T-helper 1 cell (primary cell): ENCODE results near the gene MPIG6B.
A peak's percentile ranks its signal among the peaks of the same experiment; 100 is the strongest.

Experiments used
- DNase-seq, 5 donors: peaks; one replicate each; pipeline ENCODE4 v3.0.0-alpha.2; 2012 to 2020

Gene MPIG6B

DNA sequence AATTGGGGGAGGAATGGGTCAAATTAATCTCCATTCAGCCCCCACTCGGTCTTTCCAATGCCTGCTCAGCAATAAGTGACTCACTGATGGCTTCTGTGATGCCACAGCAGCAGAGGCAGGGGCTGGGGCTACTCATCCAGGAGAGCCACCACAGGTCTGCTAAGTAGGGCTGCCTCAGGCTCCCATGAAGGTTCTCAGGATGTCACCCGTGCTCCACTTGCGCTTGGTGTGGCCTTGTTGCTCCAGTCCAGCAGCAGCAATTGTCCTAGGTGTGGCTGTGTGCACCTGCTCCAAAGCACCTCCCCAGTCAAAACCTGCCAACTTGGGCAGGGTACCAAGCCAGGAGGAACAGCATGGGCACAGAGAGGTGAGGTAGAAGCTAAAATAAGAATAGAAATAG lies 1.0 kb upstream of the MPIG6B start:
- no peak for DNase-seq

DNA sequence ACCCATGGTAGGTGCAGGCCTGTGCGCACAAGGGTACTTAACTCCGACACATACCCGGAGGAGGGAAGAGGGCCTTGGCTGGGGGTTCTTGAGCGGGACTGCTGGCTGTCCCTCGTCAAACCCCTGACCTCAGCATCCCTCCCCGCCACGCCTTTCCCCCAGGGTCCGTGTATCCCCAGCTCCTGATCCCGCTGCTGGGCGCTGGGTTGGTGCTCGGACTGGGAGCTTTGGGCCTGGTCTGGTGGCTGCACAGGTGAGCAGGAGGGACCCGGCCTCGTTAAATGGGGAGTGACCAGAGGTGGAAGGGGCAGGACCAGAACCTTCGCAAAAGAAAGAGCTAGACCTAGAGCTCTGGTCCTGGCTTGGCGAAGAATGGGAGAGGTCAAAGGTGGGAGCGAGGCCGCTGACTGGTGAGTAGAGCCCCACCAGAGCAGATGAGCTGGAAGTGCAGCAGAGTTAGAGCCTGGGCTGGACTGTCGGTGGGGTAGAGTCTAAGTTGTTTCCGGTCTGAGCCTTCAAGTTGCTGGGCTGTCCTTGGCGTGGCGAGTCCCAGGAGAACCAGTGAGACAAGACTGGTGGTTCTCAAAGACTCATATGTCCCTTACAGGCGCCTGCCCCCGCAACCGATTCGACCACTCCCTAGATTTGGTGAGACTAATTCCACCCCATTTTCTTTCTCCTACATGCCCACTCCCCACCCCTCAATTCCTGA lies 963 bp downstream of the MPIG6B start:
- no peak for DNase-seq

DNA sequence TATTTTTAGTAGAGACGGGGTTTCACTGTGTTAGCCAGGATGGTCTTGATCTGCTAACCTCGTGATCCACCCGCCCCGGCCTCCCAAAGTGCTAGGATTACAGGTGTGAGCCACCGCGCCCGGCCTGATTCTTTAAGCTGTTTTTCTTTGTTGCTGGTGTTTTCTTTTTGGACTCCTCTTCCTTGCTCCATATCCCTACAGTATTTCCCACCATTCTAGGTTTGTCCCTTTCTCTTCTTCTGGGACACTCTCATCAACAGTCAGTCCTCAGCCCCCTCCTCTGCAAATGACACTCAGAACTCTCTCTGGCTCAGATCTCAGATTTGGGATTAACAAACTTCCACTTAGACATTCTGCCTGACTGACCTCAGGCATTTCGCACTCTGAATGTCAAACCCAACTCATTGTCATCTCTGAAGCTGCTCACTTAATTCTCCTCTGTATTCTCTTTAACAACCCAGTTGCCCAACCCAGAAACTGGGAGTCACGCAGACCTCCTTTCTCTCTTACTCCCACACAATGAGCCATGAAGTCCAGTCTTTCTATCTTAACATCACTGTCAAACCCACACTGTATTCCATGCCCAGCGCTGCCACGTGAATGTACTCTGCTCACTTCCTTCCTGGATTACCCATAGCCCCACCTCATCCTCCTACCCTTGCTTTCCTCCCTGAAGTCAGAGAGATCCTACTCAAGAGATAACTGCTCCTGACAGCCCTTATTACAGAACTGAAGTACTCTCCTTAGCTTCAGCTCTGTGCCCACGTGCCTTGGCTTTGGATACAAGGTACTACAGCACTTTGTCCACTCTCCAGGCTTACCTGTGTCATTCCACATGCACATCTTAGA lies 2.6 kb downstream of the MPIG6B start:
- no peak for DNase-seq

DNA sequence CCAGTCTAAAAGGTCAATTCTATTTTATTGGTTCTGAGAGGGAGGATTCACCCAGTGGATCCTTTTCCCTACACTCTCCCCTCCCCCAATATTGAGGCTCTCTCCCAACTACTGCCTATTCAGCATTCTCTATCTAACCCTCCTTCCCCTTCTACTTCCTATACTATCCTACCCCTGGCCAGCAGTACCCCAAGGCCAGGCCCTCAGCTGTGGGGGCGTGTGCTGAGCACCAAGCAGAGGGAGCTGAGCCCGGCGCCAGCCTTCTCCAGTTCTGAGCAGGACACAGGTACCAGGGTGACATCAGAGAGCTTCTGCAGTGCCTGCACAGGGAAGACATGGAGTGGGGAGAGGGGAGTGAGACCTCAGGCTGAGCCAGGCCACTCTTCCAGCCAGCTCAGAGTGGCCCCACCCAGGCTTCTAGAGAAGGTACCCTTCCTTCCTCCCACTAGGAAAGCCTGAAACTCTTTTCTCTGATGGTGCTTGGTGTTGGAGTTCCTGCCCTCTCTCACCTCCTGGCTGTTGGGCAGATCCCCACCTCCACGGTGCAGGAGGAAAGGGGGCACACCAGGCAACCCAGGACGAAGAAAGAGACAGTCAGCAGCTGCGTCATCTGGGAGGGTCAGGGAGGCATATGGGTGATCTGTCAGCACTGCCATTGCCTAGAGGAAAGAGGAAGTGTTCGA lies 4.0 kb downstream of the MPIG6B start:
- DNase-seq, result peak in 1 of 5 donors; percentile 56

DNA sequence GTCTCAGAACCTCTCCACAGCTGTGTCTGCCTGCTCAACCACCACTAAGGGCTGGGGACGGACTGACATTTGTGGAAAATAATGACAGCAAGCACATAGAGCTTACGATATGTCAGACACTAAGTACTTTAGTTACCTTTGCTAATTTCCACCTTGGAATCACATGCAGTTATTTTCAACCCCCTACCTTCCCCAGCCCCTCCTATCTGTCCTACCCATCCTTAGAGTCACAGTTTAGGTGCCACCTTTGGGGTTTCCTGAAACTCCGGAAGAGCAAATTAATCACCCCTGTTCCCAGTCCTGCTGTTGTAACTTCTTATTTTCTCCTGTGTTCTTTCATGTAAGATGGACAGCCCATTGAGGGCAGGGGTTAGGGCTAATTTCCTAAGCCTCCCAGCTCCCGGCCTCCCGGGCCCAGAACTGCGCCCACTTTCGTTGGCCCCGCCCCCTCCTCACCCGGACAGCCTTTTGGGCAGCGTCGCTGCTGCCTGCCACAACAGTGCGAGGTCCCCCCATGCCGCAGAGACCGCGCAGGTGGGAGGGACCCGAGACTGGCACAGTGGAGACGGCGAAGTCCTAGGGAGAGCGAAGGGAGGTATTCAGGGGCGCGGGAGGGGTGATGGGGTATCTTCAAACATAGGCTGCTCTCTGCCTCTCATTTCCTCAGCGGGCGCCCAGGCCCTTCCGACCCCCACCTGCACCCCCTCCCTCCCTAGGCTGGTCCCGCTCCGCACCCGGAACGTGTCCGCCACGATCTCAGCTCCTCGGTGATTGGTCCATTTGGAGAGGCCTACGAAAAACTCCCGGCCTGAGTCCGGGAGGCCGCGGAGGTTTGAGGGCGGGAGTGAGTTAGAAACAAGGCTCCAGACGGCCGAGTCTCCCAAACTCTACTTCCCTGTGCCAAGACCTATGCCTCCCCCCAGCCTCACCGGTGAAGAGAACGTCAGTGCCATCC lies 4.8 kb downstream of the MPIG6B start:
- no peak for DNase-seq

DNA sequence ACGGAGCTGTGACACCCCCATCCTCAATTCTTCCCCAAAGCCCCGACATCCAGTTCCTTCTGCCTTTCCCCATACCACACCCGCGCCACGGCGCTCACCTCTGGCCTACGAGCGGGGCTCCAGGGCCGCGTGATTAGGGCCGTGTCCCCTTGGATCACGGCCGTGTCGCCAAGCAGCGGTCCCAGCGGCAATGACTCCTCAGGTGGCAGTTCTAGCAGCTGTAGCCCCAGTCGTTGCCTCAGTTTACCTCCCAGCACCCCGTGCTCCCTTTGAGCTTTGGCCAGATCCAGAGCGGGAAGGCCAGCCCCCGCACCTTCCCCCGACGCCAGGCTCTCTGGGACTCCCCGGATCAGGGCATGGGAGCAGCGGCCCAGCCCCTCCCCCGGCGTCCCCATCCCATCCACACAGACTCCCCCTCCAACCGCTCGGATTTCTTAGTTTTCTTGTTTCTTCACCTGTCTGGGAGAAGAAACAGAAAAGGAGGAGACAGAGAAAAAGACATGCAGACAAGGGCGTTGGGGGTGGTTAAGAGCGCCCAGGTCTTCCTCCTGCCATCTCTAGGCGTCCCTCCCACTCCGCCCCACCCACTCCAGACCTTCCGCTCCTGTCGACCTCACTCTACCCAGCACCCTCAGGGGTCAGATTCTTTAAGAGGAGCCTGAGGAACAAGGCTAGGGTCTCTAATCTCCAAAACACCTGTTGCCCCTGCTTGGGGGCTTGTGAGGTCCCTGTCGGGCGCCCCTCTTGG lies 5.8 kb downstream of the MPIG6B start, which contains the start of gene DDAH2:
Gene DDAH2 (minus strand): TSS at position 533 of the 748 bp plus-strand sequence. CDS start 138 bp downstream, at position 395.
- no peak for DNase-seq

DNA sequence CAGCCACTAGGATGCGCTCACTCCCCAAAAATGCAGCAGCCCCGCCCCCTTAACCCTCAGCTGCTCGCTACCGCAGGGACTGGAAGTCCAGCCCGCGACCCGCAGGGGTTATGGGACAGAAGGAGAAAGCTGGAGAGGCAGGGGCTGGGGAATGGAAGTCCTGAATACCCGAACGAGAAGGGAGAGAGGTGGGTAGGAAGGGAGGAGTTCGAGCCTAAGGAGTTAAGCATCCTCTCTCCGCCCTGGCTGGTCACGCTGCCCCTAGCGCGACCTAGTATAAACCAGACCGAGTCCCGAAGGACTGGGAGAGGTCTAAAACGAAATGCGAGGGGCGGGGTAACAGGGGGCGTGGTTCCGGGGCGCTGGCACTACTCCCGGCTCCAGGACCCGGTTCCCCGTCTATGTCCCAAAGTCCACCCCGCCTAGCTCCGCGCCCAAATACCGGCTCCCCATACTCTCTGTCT lies 6.4 kb downstream of the MPIG6B start:
- peak; percentile 64 to 86 (median 71) for DNase-seq

DNA sequence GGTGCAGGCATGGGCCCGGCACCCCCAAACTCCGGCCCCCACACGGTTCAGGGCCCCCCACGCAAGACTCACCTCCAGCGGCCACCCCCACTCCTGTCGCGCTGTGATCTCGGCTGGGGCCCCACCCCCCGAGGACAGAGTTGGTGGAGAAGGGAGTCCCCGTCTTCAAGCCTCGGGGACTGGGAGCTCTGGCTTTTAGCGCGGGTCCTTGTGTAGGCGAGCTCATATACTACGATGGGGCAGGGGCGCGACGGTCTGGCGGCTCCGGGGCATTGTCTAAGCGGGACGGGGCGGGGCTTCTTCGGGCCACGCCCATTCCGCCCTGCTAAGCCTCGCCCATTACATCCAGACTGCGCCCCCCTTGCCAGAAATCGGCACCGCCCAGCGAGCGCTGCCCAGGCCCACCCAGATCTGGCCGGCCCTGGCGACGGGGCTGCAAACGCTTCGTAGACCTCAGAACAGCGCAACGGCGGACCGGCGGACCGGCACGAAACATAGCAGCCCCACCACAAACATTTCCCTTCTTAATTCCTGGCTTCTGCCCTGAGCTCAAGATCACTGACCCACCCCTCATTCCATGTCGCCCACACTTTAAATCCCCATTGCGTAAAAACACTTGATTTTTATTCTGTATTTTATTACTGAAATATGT lies 6.9 kb downstream of the MPIG6B start:
- peak; percentile 47 to 70 (median 49) for DNase-seq

DNA sequence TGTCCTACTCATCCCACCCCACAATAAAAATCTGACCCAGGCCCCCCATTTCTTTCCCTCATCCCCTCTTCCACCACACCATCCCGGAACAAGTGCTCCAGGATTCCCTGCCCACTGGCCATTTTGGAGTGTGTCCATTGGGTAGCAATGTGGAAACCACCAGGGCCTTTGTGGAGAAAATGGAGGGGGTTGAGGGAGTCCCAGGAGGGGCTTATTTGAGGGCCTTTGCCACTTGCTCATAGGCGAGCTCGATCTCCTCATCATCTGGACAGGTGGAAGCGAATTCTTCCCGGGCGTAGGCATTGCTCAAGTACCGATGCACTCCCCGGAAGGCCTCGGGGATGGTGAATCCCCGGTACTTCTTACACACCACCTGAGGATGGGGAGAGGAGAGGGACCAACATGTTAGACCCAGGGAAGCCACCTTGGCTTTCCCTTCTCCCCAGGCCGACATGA lies 7.5 kb downstream of the MPIG6B start:
- DNase-seq, result no peak

DNA sequence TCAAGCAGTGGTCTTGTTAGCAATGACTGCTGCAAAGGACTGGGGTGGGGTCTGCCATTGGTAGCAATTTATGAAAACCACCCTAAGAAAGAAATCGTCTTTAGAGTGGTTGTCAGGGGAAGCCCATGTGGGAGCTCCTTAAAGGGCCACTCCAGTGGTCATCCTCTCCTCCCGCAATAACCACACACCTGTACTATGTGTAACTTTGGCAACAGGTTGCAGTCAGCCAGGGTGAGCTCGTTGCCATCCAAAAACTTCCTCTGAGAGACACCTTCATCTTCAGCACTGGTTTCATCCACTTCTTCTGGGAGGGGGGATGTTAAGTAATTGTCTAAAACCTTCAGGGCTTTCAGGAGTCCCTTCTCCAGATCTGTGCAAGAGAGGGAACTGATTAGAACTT lies 8.9 kb downstream of the MPIG6B start:
- no peak for DNase-seq

DNA sequence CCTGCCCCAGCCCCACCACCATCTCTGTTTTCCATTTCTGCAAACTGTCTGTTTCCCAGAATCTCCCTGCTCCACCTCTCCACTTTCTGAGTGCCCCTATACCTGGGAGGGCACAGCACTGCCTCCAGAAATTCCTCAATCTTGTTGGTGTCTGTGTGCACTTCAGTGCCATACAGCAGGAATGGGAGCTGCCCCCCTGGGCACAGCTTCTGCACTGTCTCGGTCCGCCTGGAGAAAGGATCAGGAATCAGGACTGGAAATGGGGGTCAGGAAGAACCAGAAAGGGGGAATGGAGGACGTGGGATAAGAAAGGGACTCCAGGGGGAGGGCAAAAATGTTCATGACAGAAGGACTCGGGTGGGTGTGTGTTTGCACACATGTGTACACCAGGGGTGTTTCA lies 10.6 kb downstream of the MPIG6B start:
- no peak for DNase-seq

DNA sequence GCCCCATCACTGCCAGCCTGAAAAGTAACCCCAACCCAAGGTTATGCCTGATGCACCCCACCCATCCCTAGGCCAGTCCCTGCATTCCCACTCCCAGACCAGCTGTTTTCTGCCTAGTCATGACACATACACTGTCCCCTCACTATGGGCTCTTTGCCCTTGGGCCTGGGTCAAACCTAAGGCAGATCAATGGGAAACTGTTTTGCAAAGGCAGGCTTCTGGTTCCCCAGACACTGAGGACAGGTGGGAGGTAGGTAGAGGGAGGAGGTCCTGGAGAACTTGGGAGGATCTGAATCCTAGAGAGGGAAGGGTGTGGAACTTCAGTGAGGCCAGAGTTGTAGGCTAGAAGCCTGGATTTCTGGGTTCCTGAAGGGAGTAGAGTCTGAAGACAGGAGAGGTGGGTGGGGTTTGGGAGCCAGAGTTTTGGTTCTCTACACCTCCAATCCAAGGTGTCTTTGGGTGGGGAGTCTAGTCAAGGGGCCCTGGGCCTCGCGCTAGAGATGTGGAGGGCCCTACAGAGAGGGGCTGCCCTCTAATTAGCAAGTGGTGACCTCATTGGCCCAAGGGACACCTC lies 11.2 kb downstream of the MPIG6B start:
- peak in 1 of 5 donors; percentile 42 for DNase-seq

DNA sequence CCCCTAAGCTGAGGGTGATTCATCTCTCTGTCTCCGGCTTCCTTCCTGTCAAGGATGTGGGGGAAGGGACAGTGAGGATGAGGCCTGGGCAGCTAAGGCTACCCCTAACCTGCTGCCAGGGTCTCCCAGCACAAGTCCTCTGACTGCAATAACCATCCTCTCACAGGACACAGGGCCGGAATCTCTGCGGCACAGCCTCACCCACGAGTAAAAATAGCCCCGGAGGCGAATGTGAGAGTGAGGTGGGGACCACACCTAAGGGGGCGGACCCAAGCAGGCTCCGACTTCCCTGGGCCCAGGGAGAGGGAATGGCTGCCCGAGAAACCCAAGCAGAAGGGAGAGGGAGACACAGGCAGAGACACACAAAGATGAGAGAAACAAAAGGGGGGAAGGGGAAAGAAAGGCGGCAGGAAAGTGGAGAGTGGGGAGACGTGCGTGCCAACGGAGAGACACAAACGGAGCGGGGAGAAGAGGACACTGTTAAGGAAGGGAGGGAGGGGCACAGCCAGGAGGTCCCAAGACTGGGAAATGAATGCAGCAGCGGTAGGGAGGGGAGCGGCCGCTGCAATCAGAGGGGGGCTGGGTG lies 11.7 kb downstream of the MPIG6B start:
- peak in 1 of 5 donors; percentile 79 for DNase-seq

DNA sequence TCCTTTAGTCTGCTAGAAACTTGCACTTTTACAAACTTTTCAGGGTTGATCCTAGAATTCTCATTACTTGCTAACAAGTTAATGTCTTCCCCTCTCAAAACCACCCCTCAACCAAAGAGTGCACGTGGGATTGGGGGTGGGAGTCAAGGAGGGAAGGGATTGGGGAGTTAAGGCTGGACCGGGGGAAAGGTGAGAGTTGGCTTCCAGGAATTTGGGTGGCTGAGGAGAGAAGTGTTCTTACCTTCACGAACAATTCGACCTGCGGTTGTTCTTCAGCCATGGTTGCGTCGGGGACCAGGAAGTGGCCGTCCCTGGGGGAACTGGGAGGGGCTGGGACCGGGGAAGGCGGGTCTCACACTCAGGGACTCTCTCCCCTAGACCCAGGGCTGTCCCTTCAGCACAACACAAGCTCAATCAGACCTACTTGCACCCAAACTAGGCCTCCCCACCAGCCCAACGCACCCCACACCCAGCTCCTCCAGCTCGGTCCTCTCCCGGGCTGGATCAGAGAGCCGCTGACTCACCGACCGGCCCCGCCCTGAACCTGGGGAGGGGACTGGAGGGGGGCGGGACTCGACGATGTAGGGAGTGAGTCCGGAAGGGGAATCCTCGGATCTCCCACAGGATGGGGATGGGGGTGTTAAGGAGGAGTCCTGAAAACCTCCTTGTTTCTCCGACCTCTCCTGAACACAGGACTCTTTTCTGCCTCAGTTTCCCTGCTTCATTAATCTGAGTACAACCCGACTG lies 13.0 kb downstream of the MPIG6B start, which contains the start of gene CLIC1:
Gene CLIC1 (minus strand): TSS at position 510 of the 747 bp plus-strand sequence. CDS start 230 bp downstream, at position 280.
- DNase-seq, result peak; percentile 41 to 87 (median 59)

DNA sequence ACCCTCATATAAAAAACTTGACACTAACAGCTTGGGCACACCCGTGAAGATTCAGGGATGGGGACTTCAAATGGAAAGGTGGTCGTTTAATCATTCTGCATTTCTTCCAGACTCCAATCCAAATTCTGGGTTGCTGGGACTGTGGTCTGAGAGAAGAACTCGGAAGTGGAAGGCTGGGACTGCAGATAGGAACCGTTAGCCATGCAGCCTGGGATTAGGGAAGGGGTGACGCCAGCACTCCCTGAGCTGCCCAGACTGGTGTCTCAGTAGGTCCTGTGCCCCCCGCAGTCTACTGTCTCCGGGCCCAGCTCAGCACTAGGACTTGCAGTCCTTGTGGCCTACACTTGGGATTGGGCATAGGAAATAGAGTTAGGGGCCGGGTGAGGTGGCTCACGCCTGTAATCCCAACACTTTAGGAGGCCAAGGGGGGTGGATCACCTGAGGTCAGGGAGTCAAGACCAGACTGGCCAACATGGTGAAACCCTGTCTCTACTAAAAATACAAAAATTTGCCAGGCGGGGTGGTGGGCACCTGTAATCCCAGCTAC lies 13.7 kb downstream of the MPIG6B start:
- no peak for DNase-seq

DNA sequence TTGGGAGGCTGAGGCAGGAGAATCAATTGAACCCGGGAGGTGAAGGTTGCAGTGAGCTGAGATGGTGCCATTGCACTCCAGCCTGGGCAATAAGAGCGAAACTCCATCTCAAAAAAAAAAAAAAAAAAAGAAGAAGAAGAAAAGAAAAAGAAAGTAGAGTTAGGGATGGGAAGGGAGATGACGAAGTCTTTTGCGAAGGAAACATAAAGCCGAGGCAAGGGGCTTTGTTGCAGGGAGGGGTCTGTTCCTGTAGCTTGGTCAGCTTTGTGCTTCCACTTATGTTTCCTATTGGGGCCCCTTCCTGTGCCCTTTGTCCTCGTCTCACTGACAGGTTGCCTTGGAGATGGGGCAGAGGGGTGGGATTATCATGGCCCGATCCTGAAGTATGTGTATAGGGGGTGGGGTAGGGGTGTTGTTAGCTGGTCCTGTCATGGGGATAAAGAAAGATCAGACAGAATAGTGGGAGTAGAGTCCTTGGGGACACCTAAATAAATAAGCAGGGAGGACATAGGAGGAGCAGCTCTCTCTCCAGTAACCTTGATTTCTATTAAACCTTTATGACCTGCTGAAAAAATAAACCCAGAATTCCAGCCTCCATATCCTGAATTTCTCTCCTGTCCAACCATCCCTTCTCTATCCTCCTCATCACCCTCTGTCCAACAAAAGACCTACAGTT lies 14.3 kb downstream of the MPIG6B start:
- peak in 1 of 5 donors; percentile 51 for DNase-seq

DNA sequence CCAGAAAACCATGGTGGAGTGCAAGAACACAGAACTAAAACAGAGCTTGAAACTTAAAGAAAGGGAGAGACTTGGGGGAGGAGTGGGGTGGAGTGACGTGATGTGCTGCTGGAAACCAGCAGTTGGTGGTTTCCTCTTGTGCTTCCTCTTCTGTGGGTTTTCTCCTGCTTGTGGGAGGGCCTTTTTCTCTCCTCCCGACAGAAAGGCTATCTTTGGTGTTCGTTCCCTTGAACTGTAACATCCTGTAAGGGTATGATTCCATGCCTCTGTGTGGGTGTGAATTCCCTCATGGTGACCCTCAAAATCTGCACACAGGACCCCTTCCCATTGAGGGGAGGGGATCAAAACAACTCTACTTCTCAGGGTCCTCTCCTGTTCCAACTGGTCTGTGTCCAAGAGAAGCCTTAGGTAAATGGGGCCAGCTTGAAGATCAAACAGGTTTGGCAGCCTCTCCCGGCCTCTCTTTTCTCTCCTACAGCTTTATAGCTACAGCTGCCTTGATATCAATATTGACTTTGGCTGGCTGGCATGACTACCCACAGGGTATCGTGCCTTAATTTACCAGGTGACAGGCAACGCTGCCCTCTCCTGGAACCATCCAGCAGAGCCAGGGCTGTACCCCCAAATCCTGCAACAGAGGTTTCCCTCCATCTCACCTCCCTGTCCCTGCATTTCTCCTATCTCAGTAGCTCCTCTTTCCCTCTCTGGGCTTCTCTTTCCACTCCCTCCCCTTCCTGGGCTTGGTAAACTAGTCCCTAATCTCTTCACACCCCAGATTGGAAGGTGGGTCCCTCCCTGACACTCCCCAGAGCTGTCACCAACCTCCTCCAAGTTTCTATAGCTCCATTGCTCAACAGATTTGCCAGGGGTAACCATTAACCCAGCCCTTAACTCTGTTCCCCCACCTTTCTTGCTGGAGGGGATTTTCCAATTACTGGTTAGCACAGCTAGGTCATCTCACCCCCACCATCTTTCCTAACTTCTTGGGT lies 15.1 kb downstream of the MPIG6B start:
- peak; percentile 36 to 92 (median 62) for DNase-seq
